ENCODE data around the gene RAD17.

The RAD17 gene

GRCh38 chr5:69369340-69370121, at the start of gene RAD17, which contains the start of the genes AK6 and TAF9:
Gene RAD17 (plus strand): TSS chr5:69369818. CDS start chr5:69372209, 2,391 bp downstream.
Gene AK6 (minus strand): TSS chr5:69369520. CDS start chr5:69369490, 30 bp downstream.
Gene TAF9 (minus strand): TSS chr5:69369520. CDS start chr5:69365737, 3,783 bp downstream.
- peak; percentile 96 for DNase-seq

GRCh38 chr5:69326365-69326764, 43.3 kb upstream of the RAD17 start:
- DNase-seq, result no peak

- DNase-seq, result peak; percentile 34
Observed at GRCh38 chr5:69329905-69330489, 39.6 kb upstream of the RAD17 start.

- peak; percentile 65 for DNase-seq
Observed at GRCh38 chr5:69331528-69332445, 37.8 kb upstream of the RAD17 start.

- DNase-seq, result peak; percentile 28
Observed at GRCh38 chr5:69333668-69334315, 35.8 kb upstream of the RAD17 start.

GRCh38 chr5:69334793-69335268, 34.8 kb upstream of the RAD17 start:
- peak; percentile 95 for DNase-seq

GRCh38 chr5:69335341-69335935, 34.2 kb upstream of the RAD17 start:
- DNase-seq, result peak; percentile 11

GRCh38 chr5:69341520-69342161, 28.0 kb upstream of the RAD17 start:
- no peak for DNase-seq

- DNase-seq, result no peak
Observed at GRCh38 chr5:69343083-69343482, 26.5 kb upstream of the RAD17 start.

- DNase-seq, result no peak
Observed at GRCh38 chr5:69350664-69351063, 19.0 kb upstream of the RAD17 start.

GRCh38 chr5:69359699-69360098, 9.9 kb upstream of the RAD17 start:
- no peak for DNase-seq

- no peak for DNase-seq
Observed at GRCh38 chr5:69360442-69360841, 9.2 kb upstream of the RAD17 start.

- DNase-seq, result peak; percentile 56
Observed at GRCh38 chr5:69364414-69364813, 5.2 kb upstream of the RAD17 start.

- DNase-seq, result no peak
Observed at GRCh38 chr5:69364850-69365249, 4.8 kb upstream of the RAD17 start.

- DNase-seq, result no peak
Observed at GRCh38 chr5:69367697-69368279, 1.8 kb upstream of the RAD17 start.

GRCh38 chr5:69368458-69369339, 919 bp upstream of the RAD17 start:
- peak; percentile 57 for DNase-seq

GRCh38 chr5:69370335-69370734, 717 bp downstream of the RAD17 start:
- peak; percentile 23 for DNase-seq

GRCh38 chr5:69372394-69372793, 2.8 kb downstream of the RAD17 start:
- DNase-seq, result no peak

GRCh38 chr5:69374911-69375446, 5.4 kb downstream of the RAD17 start:
- no peak for DNase-seq

GRCh38 chr5:69378376-69378775, 8.8 kb downstream of the RAD17 start:
- DNase-seq, result no peak

Measured in DMS53 (cell line).